ENCODE measurements around the gene LIG3.

- TF ChIP-seq POLR2A (IDR thresholded peaks at IDR 0.05; ENCODE audit: low read depth, low read length): no peak
- no peak for TF ChIP-seq CTCF (conservative IDR thresholded peaks at IDR 0.05; ENCODE audit: low read depth, low read length)
- TF ChIP-seq CEBPB (IDR thresholded peaks at IDR 0.05; ENCODE audit: low read depth, low read length): no peak
- TF ChIP-seq FOS (IDR thresholded peaks at IDR 0.05; ENCODE audit: low read depth, low read length): no peak
- TF ChIP-seq MXI1 (IDR thresholded peaks at IDR 0.05; ENCODE audit: borderline replicate concordance, low read depth, low read length): no peak
- TF ChIP-seq MAZ (IDR thresholded peaks at IDR 0.05; ENCODE audit: borderline replicate concordance, low read depth, low read length): no peak
- TF ChIP-seq RFX5 (IDR thresholded peaks at IDR 0.05; ENCODE audit: low read depth, low read length): no peak
- no peak for TF ChIP-seq MAFK (IDR thresholded peaks at IDR 0.05; ENCODE audit: low read depth, low read length)
- TF ChIP-seq SMC3 (IDR thresholded peaks at IDR 0.05; ENCODE audit: low read depth, low read length): no peak
- TF ChIP-seq RCOR1 (IDR thresholded peaks at IDR 0.05; ENCODE audit: insufficient replicate concordance, low read length): no peak
These were observed 58.1 kb downstream of the LIG3 start for GRCh38 chr17:35038453-35038852.
